Liver (tissue), 3 donors: Measurements from ENCODE around the gene ARID4B.

Experiments
- CTCF ChIP-seq: fragments of 150-350 bp; IDR thresholded peaks from 2 replicates; pipeline ENCODE4 v1.5.1; 2017; ENCODE audit warnings: improper control_type of control experiment, low read depth, low read length; ENCODE audit not compliant: missing input control
- EGR1 ChIP-seq, 2 donors: IDR thresholded peaks; 2 replicates each; pipeline ENCODE4 v1.6.1; 2016 to 2018; ENCODE audit warnings: antibody characterized with exemption in 2 of 2, low read depth in 2 of 2
- MAX ChIP-seq: IDR thresholded peaks from 2 replicates; pipeline ENCODE4 v1.6.1; 2016; ENCODE audit warnings: antibody characterized with exemption
- NR2F2 ChIP-seq: IDR thresholded peaks from 2 replicates; pipeline ENCODE4 v1.6.1; 2016; ENCODE audit warnings: antibody characterized with exemption
- TAF1 ChIP-seq: conservative IDR thresholded peaks from 2 replicates; pipeline ENCODE4 v1.6.1; 2016; ENCODE audit warnings: antibody characterized with exemption, mild to moderate bottlenecking
- YY1 ChIP-seq: IDR thresholded peaks from 2 replicates; pipeline ENCODE4 v1.6.1; 2016; ENCODE audit warnings: antibody characterized with exemption, mild to moderate bottlenecking
- donor health status: healthy.
- donor health status: healthy.

GRCh38 chr1:235291599-235292091, 36.3 kb downstream of the ARID4B start:
- TF ChIP-seq CTCF (no peak), MAX (no peak), EGR1 (IDR thresholded peaks at IDR 0.05; ENCODE audit: low read depth in 2 of 2) (no peak), YY1 (no peak), NR2F2 (no peak), TAF1 (no peak)
